ENCODE results near the gene GPN2.

- TF ChIP-seq POLR2A (IDR thresholded peaks at IDR 0.05; ENCODE audit: low read depth), result no peak
- TF ChIP-seq CTCF (IDR thresholded peaks at IDR 0.05), result no peak
- TF ChIP-seq POLR2AphosphoS5 (IDR thresholded peaks at IDR 0.05), result no peak
- no peak for TF ChIP-seq EP300 (IDR thresholded peaks at IDR 0.05)
These were observed 26.4 kb downstream of the GPN2 start for GRCh38 chr1:26863685-26864077.

Data from esophagus muscularis mucosa (tissue), 4 donors.